ENCODE measurements around the gene NPAS3.

Gene NPAS3

GRCh38 chr14:33717866-33718265 lies 779.2 kb downstream of the NPAS3 start:
- no peak for DNase-seq (ENCODE audit: low read depth)

- no peak for DNase-seq (ENCODE audit: low read depth)
These were observed 781.7 kb downstream of the NPAS3 start for GRCh38 chr14:33720284-33720787.

GRCh38 chr14:33726685-33727084 lies 788.0 kb downstream of the NPAS3 start:
- DNase-seq (ENCODE audit: low read depth), result no peak

- no peak for DNase-seq (ENCODE audit: low read depth)
These were observed 788.9 kb downstream of the NPAS3 start for GRCh38 chr14:33727606-33728005.

- no peak for DNase-seq (ENCODE audit: low read depth)
These were observed 789.4 kb downstream of the NPAS3 start for GRCh38 chr14:33728010-33728498.

- DNase-seq (ENCODE audit: low read depth), result no peak
These were observed 791.5 kb downstream of the NPAS3 start for GRCh38 chr14:33730156-33730555.

GRCh38 chr14:33732175-33732574 lies 793.5 kb downstream of the NPAS3 start:
- no peak for DNase-seq (ENCODE audit: low read depth)

GRCh38 chr14:33733310-33733709 lies 794.6 kb downstream of the NPAS3 start:
- no peak for DNase-seq (ENCODE audit: low read depth)

- no peak for DNase-seq (ENCODE audit: low read depth)
These were observed 795.0 kb downstream of the NPAS3 start for GRCh38 chr14:33733721-33734120.

GRCh38 chr14:33734387-33734786 lies 795.7 kb downstream of the NPAS3 start:
- no peak for DNase-seq (ENCODE audit: low read depth)

- no peak for DNase-seq (ENCODE audit: low read depth)
These were observed 797.7 kb downstream of the NPAS3 start for GRCh38 chr14:33736299-33736825.

- DNase-seq (ENCODE audit: low read depth), result no peak
These were observed 798.3 kb downstream of the NPAS3 start for GRCh38 chr14:33736979-33737378.

- DNase-seq (ENCODE audit: low read depth), result no peak
These were observed 798.8 kb downstream of the NPAS3 start for GRCh38 chr14:33737446-33737845.

GRCh38 chr14:33738029-33738428 lies 799.4 kb downstream of the NPAS3 start:
- no peak for DNase-seq (ENCODE audit: low read depth)

- DNase-seq (ENCODE audit: low read depth), result no peak
These were observed 799.8 kb downstream of the NPAS3 start for GRCh38 chr14:33738491-33738890.

GRCh38 chr14:33740531-33740930 lies 801.9 kb downstream of the NPAS3 start:
- DNase-seq (ENCODE audit: low read depth), result no peak

- no peak for DNase-seq (ENCODE audit: low read depth)
These were observed 803.5 kb downstream of the NPAS3 start for GRCh38 chr14:33742166-33742565.

GRCh38 chr14:33745163-33745562 lies 806.5 kb downstream of the NPAS3 start:
- DNase-seq (ENCODE audit: low read depth), result no peak

- no peak for DNase-seq (ENCODE audit: low read depth)
These were observed 809.1 kb downstream of the NPAS3 start for GRCh38 chr14:33747749-33748148.

- no peak for DNase-seq (ENCODE audit: low read depth)
These were observed 815.6 kb downstream of the NPAS3 start for GRCh38 chr14:33754261-33754660.

GRCh38 chr14:33755358-33755757 lies 816.7 kb downstream of the NPAS3 start:
- no peak for DNase-seq (ENCODE audit: low read depth)

- DNase-seq (ENCODE audit: low read depth), result no peak
These were observed 818.2 kb downstream of the NPAS3 start for GRCh38 chr14:33756833-33757232.

GRCh38 chr14:33758547-33758946 lies 819.9 kb downstream of the NPAS3 start:
- DNase-seq (ENCODE audit: low read depth), result no peak

- no peak for DNase-seq (ENCODE audit: low read depth)
These were observed 823.6 kb downstream of the NPAS3 start for GRCh38 chr14:33762161-33762851.
